VCaP (cell line): ENCODE measurements around the gene AGPAT1.

ENCODE experiments used
- H3K27ac ChIP-seq: fragments of 450-650 bp; 2 replicates; pipeline ENCODE4 v1.5.1; 2017
- CTCF ChIP-seq: fragments of 450-650 bp; conservative IDR thresholded peaks from 2 replicates; pipeline ENCODE4 v1.5.1; 2017; ENCODE audit warnings: mild to moderate bottlenecking, moderate library complexity

The AGPAT1 gene

GRCh38 chr6:32167761-32168262 is 8.1 kb downstream of the AGPAT1 start:
- no peak for TF ChIP-seq CTCF

GRCh38 chr6:32167154-32167760 is 8.6 kb downstream of the AGPAT1 start:
- no peak overlapping the region for H3K27ac ChIP-seq
- TF ChIP-seq CTCF: no peak

More at GRCh38 chr6:32167761-32168262, 8.1 kb downstream of the AGPAT1 start:
- no peak overlapping the region for H3K27ac ChIP-seq

GRCh38 chr6:32166411-32167061 is 9.3 kb downstream of the AGPAT1 start:
- TF ChIP-seq CTCF: no peak
- no peak overlapping the region for H3K27ac ChIP-seq

- no peak for TF ChIP-seq CTCF
- H3K27ac ChIP-seq: no peak within 1 kb of the TSS
Observed at GRCh38 chr6:32164295-32164694, 11.6 kb downstream of the AGPAT1 start, which contains the start of gene EGFL8. TSS of gene EGFL8 (plus strand) at chr6:32164595. CDS start at chr6:32166166, 1,571 bp downstream.

GRCh38 chr6:32163559-32164258 is 12.2 kb downstream of the AGPAT1 start:
- H3K27ac ChIP-seq: no peak overlapping the region
- no peak for TF ChIP-seq CTCF

GRCh38 chr6:32158052-32158451 is 17.8 kb downstream of the AGPAT1 start:
- TF ChIP-seq CTCF: no peak

GRCh38 chr6:32156891-32157290 is 19.0 kb downstream of the AGPAT1 start:
- no peak for TF ChIP-seq CTCF
- H3K27ac ChIP-seq: no peak overlapping the region

More at GRCh38 chr6:32158052-32158451, 17.8 kb downstream of the AGPAT1 start:
- H3K27ac ChIP-seq: no peak overlapping the region
